Measurements from ENCODE around the gene DNAJC3. TPM values are rescaled to one million over a fixed set of nuclear protein-coding genes. Genes with fewer than 3 reads are reported as not detected.
"Not testable (repeated sequence)": the region's sequence is repeated elsewhere in the genome, so short reads cannot be mapped to it uniquely, and the experiment has no call there.

The DNAJC3 gene
- polyA plus RNA-seq, 6 donors from 2014 or later = 8.3 to 16.4 (median 13.3) TPM

DNA sequence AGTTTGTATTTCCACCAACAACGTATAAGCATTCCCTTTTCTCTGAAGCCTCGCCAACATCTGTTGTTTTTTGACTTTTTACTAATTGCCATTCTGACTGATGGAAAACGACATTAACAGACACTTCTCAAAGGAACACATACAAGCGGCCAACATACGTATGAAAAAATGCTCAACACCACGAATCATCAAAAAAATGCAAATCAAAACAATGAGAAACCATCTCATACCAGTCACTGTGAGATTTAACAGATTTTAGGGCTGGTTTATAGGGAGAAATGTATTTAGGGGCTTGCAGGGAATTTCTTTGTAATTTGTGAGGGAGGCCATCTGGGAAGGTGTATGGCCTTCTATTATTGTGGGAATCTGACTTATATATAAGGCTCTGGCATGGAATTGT, 29.6 kb upstream of the DNAJC3 start:
- peaks cover 25 to 39% (median 27%) of the 10 kb centered on the region in 3 donors for H3K27me3 Mint-ChIP-seq
- no peaks in the 10 kb centered on the region for H3K36me3 Mint-ChIP-seq
- H3K9me3 Mint-ChIP-seq = peaks cover 0 to 4% (median 0%) of the 10 kb centered on the region in 7 donors
- no peak for DNase-seq
- no peak for ATAC-seq (ENCODE audit: low read depth in 2 of 2)
- H3K4me3 Mint-ChIP-seq = no peak overlapping the region
- no peak overlapping the region for H3K27ac Mint-ChIP-seq
- H3K4me1 Mint-ChIP-seq = peaks cover 4 to 7% (median 5%) of the 10 kb centered on the region in 3 donors

DNA sequence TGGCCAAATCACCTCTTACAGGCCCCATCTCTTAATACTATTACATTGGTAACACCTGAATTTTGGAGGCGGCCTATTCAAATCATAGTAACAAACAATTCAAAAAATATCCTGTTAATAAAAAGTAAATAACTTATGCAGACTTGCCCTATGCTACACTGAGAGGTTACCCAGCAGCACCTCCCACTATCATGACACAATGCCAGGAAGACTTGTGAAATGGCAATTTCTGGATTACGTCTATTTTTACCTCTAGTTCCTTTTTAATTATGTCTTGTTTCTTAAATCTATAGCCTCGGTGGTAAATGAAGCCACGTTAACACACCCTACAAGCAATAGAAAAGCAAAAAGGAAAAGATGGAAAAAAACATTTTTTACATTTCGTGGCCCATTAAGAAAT, 26.2 kb upstream of the DNAJC3 start:
- H3K4me1 Mint-ChIP-seq = no peaks in the 10 kb centered on the region
- H3K36me3 Mint-ChIP-seq = no peaks in the 10 kb centered on the region
- H3K4me3 Mint-ChIP-seq = no peak overlapping the region
- ATAC-seq (ENCODE audit: low read depth in 2 of 2) (no peak), DNase-seq (no peak)
- H3K27me3 Mint-ChIP-seq = peaks cover 8 to 28% (median 17%) of the 10 kb centered on the region in 3 donors
- peaks cover 0 to 5% (median 3%) of the 10 kb centered on the region in 7 donors for H3K9me3 Mint-ChIP-seq
- H3K27ac Mint-ChIP-seq = no peak overlapping the region

DNA sequence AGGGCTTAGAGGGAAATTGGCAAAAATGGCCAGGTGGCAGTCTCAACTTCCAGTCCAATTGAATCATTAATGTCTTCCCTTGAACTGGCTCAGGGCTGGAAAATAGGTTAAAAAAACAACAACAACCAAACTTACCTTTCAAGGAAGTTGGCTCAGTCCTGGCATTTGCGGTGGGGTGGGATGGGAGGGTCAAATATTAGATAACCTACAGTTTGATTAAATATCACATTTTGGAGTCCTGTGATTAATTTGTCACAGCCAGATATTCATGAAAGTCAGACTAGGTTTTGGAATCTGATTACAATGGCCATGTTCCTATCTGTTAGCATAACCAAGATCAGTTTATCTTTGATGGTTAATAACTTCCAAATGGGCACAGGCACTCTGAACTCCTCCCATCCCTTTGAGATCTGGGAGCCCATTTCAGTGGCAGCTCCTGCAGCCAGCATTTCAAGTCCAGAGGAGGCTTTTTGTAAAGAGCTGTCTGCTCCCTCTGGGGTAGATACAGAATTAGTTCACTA, 24.6 kb upstream of the DNAJC3 start:
- peaks cover 2 to 7% (median 4%) of the 10 kb centered on the region in 7 donors for H3K9me3 Mint-ChIP-seq
- no peaks in the 10 kb centered on the region for H3K36me3 Mint-ChIP-seq
- no peaks in the 10 kb centered on the region for H3K4me1 Mint-ChIP-seq
- H3K27ac Mint-ChIP-seq = no peak overlapping the region
- H3K27me3 Mint-ChIP-seq = peaks cover 8 to 28% (median 17%) of the 10 kb centered on the region in 3 donors
- ATAC-seq (ENCODE audit: low read depth in 2 of 2) = no peak
- no peak for DNase-seq
- H3K4me3 Mint-ChIP-seq = no peak overlapping the region

DNA sequence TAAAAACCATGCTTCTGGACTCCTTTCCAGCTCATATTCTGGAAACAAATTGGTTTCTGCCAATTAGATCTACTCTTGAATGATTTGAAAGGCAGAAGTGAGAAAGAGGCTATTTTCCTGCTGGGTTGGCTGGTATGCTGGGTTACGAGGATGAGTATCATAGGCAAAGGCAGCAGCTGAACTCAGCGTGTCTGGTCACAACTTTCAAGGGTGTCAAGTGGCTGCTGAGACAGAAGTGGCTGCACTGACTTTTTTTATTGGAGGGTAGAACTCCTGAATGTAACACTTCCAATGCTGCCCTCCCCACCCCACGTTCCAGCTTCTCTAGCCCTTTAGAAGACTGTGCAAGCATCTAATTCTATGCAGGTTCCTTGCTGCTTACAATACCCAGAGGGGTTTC, 24.1 kb upstream of the DNAJC3 start:
- Mint-ChIP-seq H3K36me3 (no peaks in the 10 kb centered on the region), H3K4me3 (no peak overlapping the region), H3K9me3 (peaks cover 2 to 7% (median 4%) of the 10 kb centered on the region in 7 donors), H3K27me3 (peaks cover 8 to 23% (median 17%) of the 10 kb centered on the region in 3 donors), H3K4me1 (no peaks in the 10 kb centered on the region), H3K27ac (no peak overlapping the region)
- ATAC-seq (ENCODE audit: low read depth in 2 of 2) (no peak), DNase-seq (no peak)

DNA sequence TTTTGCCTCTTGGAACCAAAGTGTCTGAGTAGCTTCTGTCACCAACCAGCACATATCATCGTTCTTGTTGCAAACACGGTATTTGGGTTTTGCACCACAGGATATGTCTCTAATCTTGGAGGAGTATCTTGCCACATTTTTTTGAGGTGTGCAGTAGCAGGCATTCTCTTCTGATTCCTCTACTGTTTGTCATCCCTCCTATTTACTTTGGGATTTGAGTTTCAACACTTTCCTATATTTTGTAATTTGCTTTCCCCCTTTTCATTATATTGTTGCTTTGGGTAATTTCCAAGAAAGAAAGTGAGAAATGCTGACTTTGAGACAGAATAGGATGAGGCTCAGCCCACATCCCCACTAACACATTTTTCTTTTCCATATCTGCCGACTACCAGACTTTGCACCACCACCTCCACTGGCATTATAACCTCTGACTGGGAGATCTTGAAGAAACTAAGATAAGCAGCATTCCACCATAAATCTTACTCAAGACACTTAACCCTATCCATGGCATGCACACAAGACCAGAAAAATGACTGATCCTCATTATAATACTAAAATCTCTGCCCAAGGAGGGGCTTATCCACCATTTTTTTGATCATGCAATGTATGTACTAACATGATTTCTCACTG, 20.4 kb upstream of the DNAJC3 start:
- Mint-ChIP-seq H3K27ac (no peak overlapping the region), H3K4me1 (no peaks in the 10 kb centered on the region), H3K4me3 (no peak overlapping the region)

DNA sequence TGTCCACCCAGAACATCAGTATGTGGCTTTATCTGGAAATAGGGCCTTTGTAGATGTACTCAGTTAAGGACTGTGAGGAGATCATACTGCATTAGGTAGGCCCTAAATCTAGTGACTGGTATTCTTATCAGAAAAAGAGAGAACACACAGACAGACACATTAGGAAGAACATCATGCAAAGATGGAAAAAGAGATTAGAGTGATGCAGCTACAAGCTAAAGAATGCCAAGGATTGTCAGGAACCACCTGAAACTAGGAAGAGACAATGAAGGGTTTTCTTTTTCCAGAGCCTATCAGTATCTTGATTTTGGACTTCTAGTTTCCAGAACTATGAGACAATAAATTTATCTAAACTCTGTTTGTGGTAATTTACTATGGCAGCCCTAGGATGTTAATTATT, 17.4 kb upstream of the DNAJC3 start:
- Mint-ChIP-seq H3K4me3 (no peak overlapping the region), H3K27me3 (peaks cover 13 to 30% (median 28%) of the 10 kb centered on the region in 3 donors), H3K36me3 (peaks cover 0 to 14% of the 10 kb centered on the region in 2 donors), H3K27ac (no peak overlapping the region), H3K4me1 (no peaks in the 10 kb centered on the region), H3K9me3 (peaks cover 3 to 34% (median 10%) of the 10 kb centered on the region in 7 donors)
- DNase-seq (no peak), ATAC-seq (ENCODE audit: low read depth in 2 of 2) (no peak)

More for the DNA sequence above, 20.4 kb upstream of the DNAJC3 start:
- DNase-seq = no peak
- Mint-ChIP-seq H3K27me3 (peaks cover 8 to 18% (median 9%) of the 10 kb centered on the region in 3 donors), H3K9me3 (peaks cover 3 to 13% (median 4%) of the 10 kb centered on the region in 7 donors), H3K36me3 (peaks cover 0 to 4% of the 10 kb centered on the region in 2 donors)
- no peak for ATAC-seq (ENCODE audit: low read depth in 2 of 2)

DNA sequence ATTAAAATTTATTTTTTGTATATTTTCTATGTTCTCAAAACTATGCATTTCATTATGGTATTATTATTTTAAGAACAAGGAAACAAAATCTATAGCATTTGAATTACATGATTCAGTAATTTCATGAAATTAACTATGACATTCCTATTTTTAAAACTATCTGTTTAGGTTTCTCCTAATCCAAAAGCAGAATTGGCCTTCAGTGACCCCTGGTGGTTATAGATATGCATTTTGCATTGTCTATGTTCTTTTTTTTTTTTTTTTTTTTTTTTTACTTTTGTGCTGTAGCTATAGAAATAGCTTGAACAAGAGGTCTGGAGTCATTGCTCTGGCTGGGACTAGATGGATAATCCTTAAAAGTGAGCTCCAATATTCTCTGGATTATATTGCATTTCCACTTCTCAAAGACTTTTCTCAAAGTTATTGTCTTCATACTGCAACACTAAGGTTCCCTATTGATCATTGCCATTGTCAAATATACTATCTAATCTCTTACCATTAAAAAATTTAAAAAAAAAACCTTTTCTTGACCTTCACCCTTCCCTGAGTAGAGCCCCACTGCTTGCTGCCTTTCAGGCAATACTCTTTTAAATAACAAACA, 15.9 kb upstream of the DNAJC3 start:
- Mint-ChIP-seq H3K27me3 (peaks cover 9 to 30% (median 28%) of the 10 kb centered on the region in 3 donors), H3K4me1 (no peaks in the 10 kb centered on the region), H3K36me3 (peaks cover 0 to 22% of the 10 kb centered on the region in 2 donors), H3K27ac (no peak overlapping the region), H3K4me3 (no peak overlapping the region), H3K9me3 (peaks cover 7 to 49% (median 21%) of the 10 kb centered on the region in 7 donors)
- DNase-seq = no peak
- ATAC-seq (ENCODE audit: low read depth in 2 of 2) = peak in 1 of 2 donors; percentile 33

DNA sequence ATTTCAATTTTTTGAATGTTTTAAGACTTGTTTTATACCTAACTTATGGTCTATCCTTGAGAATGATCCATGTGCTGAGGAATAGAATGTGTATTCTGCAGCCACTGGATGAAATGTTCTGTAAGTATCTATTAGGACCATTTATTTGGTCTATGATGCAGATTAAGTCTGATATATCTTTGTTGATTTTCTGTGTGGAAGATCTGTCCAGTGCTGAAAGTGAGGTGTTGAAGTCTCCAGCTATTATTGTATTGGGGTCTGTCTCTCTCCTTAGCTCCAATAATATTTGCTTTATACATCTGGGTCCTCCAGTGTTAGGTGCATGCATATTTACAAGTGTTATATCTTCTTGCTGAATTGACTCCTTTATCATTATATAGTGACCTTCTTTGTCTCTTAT, 9.7 kb upstream of the DNAJC3 start:
- Mint-ChIP-seq H3K9me3 (peaks cover 32 to 87% (median 64%) of the 10 kb centered on the region in 7 donors), H3K27me3 (peaks cover 16 to 30% (median 16%) of the 10 kb centered on the region in 3 donors), H3K36me3 (peaks cover 21 to 42% of the 10 kb centered on the region in 2 donors)
- DNase-seq; H3K4me1 Mint-ChIP-seq; H3K27ac Mint-ChIP-seq; H3K4me3 Mint-ChIP-seq; ATAC-seq (ENCODE audit: low read depth in 2 of 2): not testable (repeated sequence)

DNA sequence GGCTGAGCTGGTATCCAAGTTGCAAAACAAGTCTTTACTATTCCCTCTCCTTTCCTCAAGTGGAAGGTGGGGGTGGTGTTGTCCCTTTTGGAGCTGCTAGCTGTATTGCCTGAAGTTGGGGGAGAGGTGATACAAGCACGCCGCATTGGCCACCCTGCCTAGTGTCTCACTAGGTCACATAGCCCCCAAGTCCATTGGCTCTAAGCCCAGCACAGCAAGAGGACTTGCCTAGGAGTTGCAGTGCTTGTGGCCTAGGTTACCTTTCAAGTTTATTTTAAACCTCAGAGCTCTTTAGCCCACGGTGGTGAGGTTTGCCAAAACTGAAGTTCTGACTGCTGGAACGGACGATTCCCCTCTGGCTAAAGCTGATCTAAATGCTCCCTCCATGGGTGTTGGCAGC, 5.3 kb upstream of the DNAJC3 start:
- Mint-ChIP-seq H3K4me1 (peaks cover 13 to 21% (median 14%) of the 10 kb centered on the region in 3 donors), H3K4me3 (no peak overlapping the region), H3K27ac (no peak overlapping the region), H3K36me3 (peaks cover 4 to 46% of the 10 kb centered on the region in 2 donors), H3K9me3 (peaks cover 24 to 56% (median 42%) of the 10 kb centered on the region in 7 donors), H3K27me3 (peaks cover 0 to 17% (median 10%) of the 10 kb centered on the region in 3 donors)
- DNase-seq (no peak), ATAC-seq (ENCODE audit: low read depth in 2 of 2) (no peak)

DNA sequence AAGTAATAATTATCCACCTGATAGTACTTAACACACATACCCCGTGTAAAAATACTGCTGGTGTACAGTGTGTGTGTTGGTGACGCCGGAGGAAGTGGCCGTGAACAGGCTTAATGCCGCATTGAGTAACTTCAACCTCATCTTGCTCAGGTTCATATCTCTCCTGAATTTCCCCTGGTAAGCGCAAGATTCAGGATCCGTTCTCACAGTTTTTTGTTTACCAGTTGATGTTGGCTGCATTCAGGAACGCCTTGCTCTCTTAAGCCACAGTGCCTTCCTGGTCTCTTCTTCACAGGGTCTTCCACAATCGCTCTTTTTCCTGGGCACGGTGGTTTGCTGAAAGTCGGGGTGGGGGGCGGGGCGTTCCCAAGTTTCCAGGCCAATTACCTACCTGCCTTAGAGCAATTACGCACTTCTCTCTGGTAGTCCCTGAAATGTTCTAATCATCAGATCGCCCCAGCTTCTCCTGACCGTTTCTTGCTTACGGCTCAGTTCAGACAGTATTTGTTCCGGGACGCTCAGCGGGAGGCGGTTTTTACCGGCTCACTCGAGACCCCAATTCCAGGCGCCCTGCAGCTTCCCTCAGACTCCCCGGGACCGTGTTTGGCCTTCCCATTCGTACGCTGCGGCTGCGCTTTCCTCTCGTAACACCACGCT, 706 bp upstream of the DNAJC3 start:
- ATAC-seq (ENCODE audit: low read depth in 2 of 2) (no peak), DNase-seq (no peak)
- Mint-ChIP-seq H3K4me3 (peak overlapping the region; percentile 91 to 99 (median 96)), H3K9me3 (peaks cover 1 to 16% (median 5%) of the 10 kb centered on the region in 7 donors), H3K27me3 (no peaks in the 10 kb centered on the region), H3K36me3 (peaks cover 4 to 10% of the 10 kb centered on the region in 2 donors), H3K4me1 (peaks cover 41 to 55% (median 49%) of the 10 kb centered on the region in 3 donors), H3K27ac (peak overlapping the region; percentile 80 to 99 (median 94))

DNA sequence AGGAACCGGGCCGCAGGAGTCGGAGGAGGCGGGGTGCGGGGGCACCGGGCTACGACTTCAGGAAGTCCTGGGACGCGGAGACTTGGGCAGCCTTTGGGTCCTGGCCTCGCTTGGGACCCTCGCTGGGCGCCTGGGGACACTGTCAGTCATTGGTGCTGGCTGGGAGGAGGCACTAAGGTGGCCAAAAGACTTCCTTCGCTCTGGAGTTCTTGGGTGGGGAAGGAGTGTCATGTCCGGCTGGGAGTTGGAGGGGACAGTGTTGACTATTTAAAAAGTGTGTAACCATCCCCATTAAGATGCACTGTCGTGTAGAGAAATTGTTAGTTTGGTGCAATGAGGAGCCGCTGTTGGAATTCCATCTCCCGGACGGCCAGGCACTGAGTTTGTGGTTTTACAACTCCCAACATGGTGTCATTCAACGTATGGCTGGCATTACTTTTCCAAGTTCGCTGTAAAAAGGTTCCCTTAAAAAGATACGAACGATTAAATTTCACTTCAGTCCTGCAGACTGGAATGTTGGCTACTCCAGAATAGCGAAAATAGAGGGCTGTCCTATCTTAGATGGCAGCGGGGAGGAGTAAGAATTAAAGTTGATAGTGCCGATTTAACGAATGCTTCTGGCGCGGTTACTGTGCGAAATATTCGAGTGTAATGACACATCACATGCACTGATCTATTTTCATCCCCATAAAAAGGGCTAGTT, 776 bp downstream of the DNAJC3 start:
- Mint-ChIP-seq H3K9me3 (peaks cover 0 to 8% (median 2%) of the 10 kb centered on the region in 7 donors), H3K36me3 (peaks cover 0 to 7% of the 10 kb centered on the region in 2 donors), H3K4me3 (peak overlapping the region; percentile 91 to 99 (median 96)), H3K4me1 (peaks cover 46 to 67% (median 63%) of the 10 kb centered on the region in 3 donors), H3K27ac (peak overlapping the region; percentile 30 to 98 (median 90)), H3K27me3 (no peaks in the 10 kb centered on the region)
- ATAC-seq (ENCODE audit: low read depth in 2 of 2) = no peak
- no peak for DNase-seq

DNA sequence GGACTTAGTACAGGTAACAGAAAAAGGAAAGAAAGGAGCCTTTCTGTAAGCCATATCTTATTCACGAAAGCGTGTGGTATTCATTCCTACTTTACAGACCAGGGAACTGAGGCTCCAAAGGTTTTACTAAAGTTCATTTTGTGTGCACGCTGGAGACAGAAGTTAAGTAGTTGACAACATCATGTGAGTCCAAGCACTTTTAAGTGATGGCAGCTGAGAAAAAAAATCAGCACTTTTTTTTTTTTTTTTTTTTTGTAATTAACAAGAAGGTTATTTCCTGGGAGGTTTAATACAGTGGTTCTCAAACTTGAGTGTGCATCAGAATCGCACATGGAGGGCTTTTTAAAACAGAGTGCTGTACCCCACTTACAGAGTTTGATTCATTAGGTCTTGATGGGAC, 2.0 kb downstream of the DNAJC3 start:
- DNase-seq = no peak
- peak overlapping the region in 6 of 8 donors; percentile 91 to 99 (median 96) for H3K4me3 Mint-ChIP-seq
- peaks cover 0 to 2% of the 10 kb centered on the region in 2 donors for H3K36me3 Mint-ChIP-seq
- no peak for ATAC-seq (ENCODE audit: low read depth in 2 of 2)
- H3K4me1 Mint-ChIP-seq = peaks cover 52 to 74% (median 64%) of the 10 kb centered on the region in 3 donors
- no peaks in the 10 kb centered on the region for H3K27me3 Mint-ChIP-seq
- H3K27ac Mint-ChIP-seq = peak overlapping the region in 3 of 6 donors; percentile 19 to 67 (median 38)
- H3K9me3 Mint-ChIP-seq = no peaks in the 10 kb centered on the region

DNA sequence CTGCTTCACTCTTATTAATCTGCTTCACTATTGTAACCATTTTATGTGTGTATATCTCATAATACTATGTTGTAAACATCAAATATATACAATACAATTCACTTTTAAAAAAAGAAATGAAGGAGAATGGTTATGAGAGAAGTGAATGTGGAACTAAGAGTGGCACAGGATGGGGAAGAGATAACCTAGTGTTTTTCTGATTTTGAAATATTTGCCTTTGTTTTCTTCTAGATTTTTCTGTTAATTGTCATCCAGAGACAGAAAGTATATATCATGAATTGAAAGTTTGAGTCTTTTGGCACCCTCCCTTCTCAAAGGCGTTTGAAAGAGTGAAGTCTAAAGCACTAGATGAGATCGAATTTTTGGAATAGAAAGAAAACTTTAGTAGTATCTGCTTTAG, 2.8 kb downstream of the DNAJC3 start:
- no peak for DNase-seq
- peaks cover 58 to 80% (median 69%) of the 10 kb centered on the region in 3 donors for H3K4me1 Mint-ChIP-seq
- no peaks in the 10 kb centered on the region for H3K9me3 Mint-ChIP-seq
- ATAC-seq (ENCODE audit: low read depth in 2 of 2) = no peak
- H3K4me3 Mint-ChIP-seq = peak overlapping the region in 2 of 8 donors; percentile 1 to 99
- no peaks in the 10 kb centered on the region for H3K27me3 Mint-ChIP-seq
- peak overlapping the region in 3 of 6 donors; percentile 27 to 44 (median 32) for H3K27ac Mint-ChIP-seq
- H3K36me3 Mint-ChIP-seq = no peaks in the 10 kb centered on the region
